K562 (cell line): ENCODE data around the gene PPM1H. TPM values are rescaled to one million over a fixed set of nuclear protein-coding genes. Genes with fewer than 3 reads are reported as not detected.

Experiments used
- CBX3 ChIP-seq, 2 experiments: IDR thresholded peaks; 1 replicate in 1 of 2; 2 replicates in 1 of 2; pipeline ENCODE4 v1.6.1; 2012; ENCODE audit warnings: inconsistent platforms in 2 of 2, low read length in 2 of 2, borderline replicate concordance in 1 of 2, control low read depth in 1 of 2
- CHD2 ChIP-seq: IDR thresholded peaks from 2 replicates; pipeline ENCODE4 v1.6.1; 2011; ENCODE audit warnings: low read depth, low read length
- CHD4 ChIP-seq: fragments of 200-600 bp; sonication (generic); IDR thresholded peaks from 3 replicates; pipeline ENCODE4 v1.6.1; 2012; ENCODE audit warnings: low read depth, mild to moderate bottlenecking, mixed read lengths, low read length, inconsistent platforms; ENCODE audit not compliant: insufficient read depth, insufficient replicate concordance, poor library complexity, severe bottlenecking
- ELF1 ChIP-seq: fragments of 200-800 bp; sonication (Bioruptor generic); IDR thresholded peaks from 2 replicates; pipeline ENCODE4 v1.6.1; 2016; ENCODE audit warnings: missing genetic modification characterization, missing compliant biosample characterization
- ELF4 ChIP-seq: fragments of 450-650 bp; formaldehyde crosslinking; IDR thresholded peaks from 2 replicates; pipeline ENCODE4 v1.4.0; 2022; ENCODE audit warnings: missing genetic modification characterization
- IRF1 ChIP-seq: sonication (generic); formaldehyde crosslinking; IDR thresholded peaks from 2 replicates; pipeline ENCODE4 v1.8.0; 2022; ENCODE audit warnings: missing genetic modification reagents, mild to moderate bottlenecking, borderline replicate concordance
- KAT2B ChIP-seq: IDR thresholded peaks from one replicate; pipeline ENCODE4 v1.6.1; 2012; ENCODE audit warnings: low read depth, mild to moderate bottlenecking, control low read depth, inconsistent platforms, low read length, moderate library complexity
- MAZ ChIP-seq, 2 experiments: fragments of 450-650 bp in 1 of 2; sonication (generic) in 1 of 2; formaldehyde crosslinking; IDR thresholded peaks in 1 of 2; conservative IDR thresholded peaks in 1 of 2; 2 replicates each; pipeline versions ENCODE4 v1.4.0 to v1.5.0; 2020; ENCODE audit warnings: mild to moderate bottlenecking in 1 of 2, missing genetic modification reagents in 1 of 2
- NCOA4 ChIP-seq: fragments of 450-650 bp; IDR thresholded peaks from 2 replicates; pipeline ENCODE4 v1.6.1; 2018; ENCODE audit warnings: mild to moderate bottlenecking; ENCODE audit not compliant: partially characterized antibody
- NKRF ChIP-seq: fragments of 450-650 bp; IDR thresholded peaks from 2 replicates; pipeline ENCODE4 v1.6.1; 2016; ENCODE audit warnings: borderline replicate concordance
- RBM34 ChIP-seq: fragments of 200-400 bp; formaldehyde crosslinking; IDR thresholded peaks from 2 replicates; pipeline ENCODE4 v1.6.1; 2018; ENCODE audit warnings: low read length, borderline replicate concordance; ENCODE audit not compliant: insufficient read depth
- RCOR1 ChIP-seq, 2 experiments: IDR thresholded peaks; 2 replicates each; pipeline ENCODE4 v1.6.1; 2012; ENCODE audit warnings: low read depth in 2 of 2, low read length in 2 of 2, borderline replicate concordance in 1 of 2, improper control_type of control experiment in 1 of 2
- RFX5 ChIP-seq: IDR thresholded peaks from 2 replicates; pipeline ENCODE4 v1.6.1; 2011; ENCODE audit warnings: low read depth, mild to moderate bottlenecking, improper control_type of control experiment, low read length
- RNF2 ChIP-seq: sonication (generic); IDR thresholded peaks from 2 replicates; pipeline ENCODE4 v1.6.1; 2016
- SMARCC2 ChIP-seq: fragments of 450-650 bp; IDR thresholded peaks from 2 replicates; pipeline ENCODE4 v1.6.1; 2017; ENCODE audit warnings: antibody characterized with exemption, moderate library complexity, mild to moderate bottlenecking, low read depth
- TFAP4 ChIP-seq: sonication (generic); formaldehyde crosslinking; IDR thresholded peaks from 2 replicates; pipeline ENCODE4 v1.8.0; 2022; ENCODE audit warnings: missing genetic modification reagents, mild to moderate bottlenecking, moderate library complexity, borderline replicate concordance
- U2AF2 ChIP-seq: fragments of 200-400 bp; formaldehyde crosslinking; optimal IDR thresholded peaks from 2 replicates; pipeline ENCODE3; 2017; ENCODE audit warnings: low read depth, mild to moderate bottlenecking, low read length
- ZBED1 ChIP-seq: IDR thresholded peaks from 2 replicates; pipeline ENCODE4 v1.6.1; 2014
- ZBTB17 ChIP-seq: fragments of 450-650 bp; formaldehyde crosslinking; IDR thresholded peaks from 2 replicates; pipeline ENCODE4 v1.4.0; 2020; ENCODE audit warnings: mild to moderate bottlenecking
- ZNF76 ChIP-seq: fragments of 250-450 bp; sonication (Bioruptor Pico); IDR thresholded peaks from 2 replicates; pipeline ENCODE4 v1.4.0; 2020; ENCODE audit warnings: mild to moderate bottlenecking, moderate library complexity, borderline replicate concordance
- ZSCAN32 ChIP-seq: fragments of 450-650 bp; formaldehyde crosslinking; IDR thresholded peaks from 2 replicates; pipeline ENCODE4 v1.4.0; 2020; ENCODE audit warnings: mild to moderate bottlenecking, moderate library complexity
- polyA plus RNA-seq, 8 experiments: library from polyadenylated mRNA; depleted of rRNA in 4 of 8; stranded (reverse) in 5 of 8; unstranded in 3 of 8; fragments of >200 nt; fragmentation: Nextera tagmentation in 2 of 8; fragmentation: Illumina TruSeq in 1 of 8; extraction: Ambion mirVana in 2 of 8; extraction: Trizol in 1 of 8; gene quantifications; 2 replicates each; pipeline versions ENCODE4 v1.2.1 to v1.2.3, GENCODE V29; 2011 to 2014; ENCODE audit warnings: inconsistent platforms in 1 of 8, missing spikeins in 1 of 8
- total RNA-seq, 7 experiments: library from RNA; depleted of rRNA in 6 of 7; stranded (reverse); fragments of >200 nt in 6 of 7; fragmentation: Illumina TruSeq in 2 of 7; extraction: Trizol in 2 of 7; gene quantifications; 2 replicates each; pipeline versions ENCODE4 v1.2.1 to v1.2.3, GENCODE V29; 2011 to 2021; ENCODE audit warnings: low replicate concordance in 1 of 7

PPM1H gene
- total and polyA plus RNA-seq, 9 of the 15 experiments (the other 6 are each of a cell fraction or from before 2014, with no cell fraction given) = 5.3 to 29.3 (median 11.3) TPM

- 0 out of 2 replicates have a peak, but pooled peaks have one; percentile 21 for TF ChIP-seq ZBTB17 (CRISPR knock-in tag)
- no peak for TF ChIP-seq U2AF2
- no peak; the same call in 1 of the 2 replicates for TF ChIP-seq ZNF76 (CRISPR knock-in tag)
- TF ChIP-seq ZBED1 = 0 out of 2 replicates have a peak, but pooled peaks have one; percentile 22
- peak; percentile 66 for TF ChIP-seq TFAP4 (CRISPR knock-in tag)
- TF ChIP-seq ELF4 (CRISPR knock-in tag) = peak; percentile 71; the same call in 1 of the 2 replicates
- 0 out of 2 replicates have a peak, but pooled peaks have one; percentile 20 for TF ChIP-seq NKRF
- no peak for TF ChIP-seq CHD4
- peak; percentile 17; the same call in 1 of the 2 replicates for TF ChIP-seq RNF2
- TF ChIP-seq RCOR1 (IDR thresholded peaks at IDR 0.05; ENCODE audit: borderline replicate concordance in 1 of 2, low read depth in 2 of 2, low read length in 2 of 2) = peak in 1 of 2 experiments; percentile 38; a peak in 3 of 4 replicates
- TF ChIP-seq SMARCC2 = no peak
- TF ChIP-seq CHD2 = peak; percentile 51; the same call in 1 of the 2 replicates
- peak; percentile 72; the same call in 1 of the 2 replicates for TF ChIP-seq ELF1 (tag)
- TF ChIP-seq RFX5 = no peak
- TF ChIP-seq MAZ (CRISPR knock-in tag; conservative IDR thresholded peaks at IDR 0.05 in 1 of 2, IDR thresholded peaks at IDR 0.05 in 1 of 2) = peak; percentile 83 to 99
- TF ChIP-seq IRF1 (CRISPR knock-in tag) = no peak
- TF ChIP-seq KAT2B = peak; percentile 22
- TF ChIP-seq RBM34 = no peak
- TF ChIP-seq NCOA4 = no peak
- peak; percentile 35; the same call in 1 of the 2 replicates for TF ChIP-seq ZSCAN32 (CRISPR knock-in tag)
- peak in 1 of 2 experiments; percentile 73; a peak in 1 of 3 replicates for TF ChIP-seq CBX3 (IDR thresholded peaks at IDR 0.05; ENCODE audit: borderline replicate concordance in 1 of 2, low read length in 2 of 2)
Observed at GRCh38 chr12:62603061-62603810, 331.7 kb downstream of the PPM1H start (continued).
